Left cardiac atrium (tissue), 4 donors: Measurements from ENCODE around the gene HSF2BP. TPM values are rescaled to one million over a fixed set of nuclear protein-coding genes. Genes with fewer than 3 reads are reported as not detected.
"Not testable (repeated sequence)": the region's sequence is repeated elsewhere in the genome, so short reads cannot be mapped to it uniquely, and the experiment has no call there.

Source experiments
- ATAC-seq, 2 donors: fragments of 200-7000 bp; cut with Tn5 transposase; one replicate each; pipeline ENCODE4 v1.9.1; 2020; ENCODE audit warnings: mild to moderate bottlenecking in 2 of 2, moderate library complexity in 2 of 2
- DNase-seq: peaks from one replicate; pipeline ENCODE4 v3.0.0-alpha.2; 2020
- intact Hi-C, 2 donors: fragments of 100-400 bp; cut with DNase I; formaldehyde crosslinking; loops; one replicate each; pipeline versions ENCODE4 v1.14.1 to v1.15.1; 2022 to 2023
- total RNA-seq, 2 donors: library from RNA; stranded (reverse); fragmentation: NEBNext Ultra II Directional; extraction: Animal tissue kit (Norgen Biotek cat#: 25700); gene quantifications; one replicate each; pipeline ENCODE4 v1.2.1, GENCODE V29; 2021
- donor health status: DM: no; HTN: yes; CAD: no.
- donor health status: DM: no; HTN: yes; CAD: no; lungs with severe emphysema.
- donor health status: DM: yes; HTN: yes; CAD: no.
- donor health status: Dilated cardiomyopathy.

The HSF2BP gene
- total RNA-seq, 2 donors from 2014 or later = 0.68 TPM; not detected in 1

- ATAC-seq (no peak), DNase-seq (no peak)
- intact Hi-C loops = no loop called here
Observed at GRCh38 chr21:43634618-43635017, 24.7 kb downstream of the HSF2BP start.

- intact Hi-C loops = no loop called here
- DNase-seq (no peak), ATAC-seq (no peak)
Observed at GRCh38 chr21:43632373-43632905, 26.8 kb downstream of the HSF2BP start.

DNA sequence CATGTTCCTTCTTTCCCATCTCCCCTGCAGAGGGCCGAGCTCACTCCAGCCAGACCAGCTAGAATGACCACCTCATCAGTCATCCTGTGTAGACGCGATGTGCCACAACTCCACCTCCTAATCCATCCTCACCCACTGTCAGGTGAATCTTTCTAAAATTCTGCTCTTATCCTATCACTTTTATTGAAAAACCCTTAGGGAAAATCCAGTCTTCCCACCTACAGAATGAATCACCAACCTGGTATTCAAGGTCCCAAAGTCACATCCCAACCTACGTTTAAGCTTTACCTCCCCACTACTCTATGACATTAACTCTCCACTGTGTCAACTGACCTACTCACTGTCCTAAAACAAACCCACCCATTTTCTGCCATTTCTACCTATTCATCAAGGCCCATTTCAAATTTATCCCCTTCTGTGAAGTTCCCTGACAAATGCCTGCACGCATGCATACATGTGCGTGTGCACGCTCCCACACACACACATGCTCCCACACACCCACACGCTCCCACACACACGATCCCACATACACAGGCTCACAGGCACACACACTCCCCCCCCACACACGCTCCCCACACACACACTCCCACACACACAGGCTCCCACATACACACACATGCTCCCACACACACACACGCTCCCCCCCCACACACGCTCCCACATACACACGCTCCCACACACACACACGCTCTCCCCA lies 27.7 kb downstream of the HSF2BP start:
- ATAC-seq (no peak), DNase-seq (no peak)
- intact Hi-C loops = no loop called here

- DNase-seq (no peak), ATAC-seq (no peak)
- intact Hi-C loops = no loop called here
Observed at GRCh38 chr21:43627527-43627926, 31.8 kb downstream of the HSF2BP start.

GRCh38 chr21:43626390-43626789 lies 32.9 kb downstream of the HSF2BP start:
- no peak for DNase-seq
- no peak for ATAC-seq
- intact Hi-C loops = no loop called here

- DNase-seq (no peak), ATAC-seq (no peak)
- intact Hi-C loops = no loop called here
Observed at GRCh38 chr21:43624339-43624738, 34.9 kb downstream of the HSF2BP start.

DNA sequence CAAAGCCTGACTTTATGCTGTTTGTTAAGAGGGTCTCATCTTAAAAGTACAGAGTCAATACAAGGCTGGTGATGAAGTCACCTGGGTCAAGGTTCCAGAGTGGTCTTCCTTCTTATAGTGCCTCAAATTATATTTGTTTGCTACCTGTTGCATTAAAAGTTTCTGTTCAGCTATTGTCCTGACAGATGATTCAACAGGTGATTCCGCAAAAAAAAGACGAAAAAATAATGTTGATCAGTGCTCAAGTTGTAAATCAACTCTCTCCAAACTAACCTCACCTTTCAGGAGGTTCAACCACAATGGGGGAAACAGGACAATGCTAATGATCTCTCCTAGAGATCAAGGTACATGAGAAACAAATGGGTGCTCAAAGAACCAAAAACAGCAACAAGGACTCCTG lies 35.7 kb downstream of the HSF2BP start:
- no peak for ATAC-seq
- intact Hi-C loops = no loop called here

GRCh38 chr21:43622796-43623195 lies 36.5 kb downstream of the HSF2BP start:
- ATAC-seq = no peak
- intact Hi-C loops = no loop called here
- no peak for DNase-seq

More for the DNA sequence above, 35.7 kb downstream of the HSF2BP start:
- no peak for DNase-seq

DNA sequence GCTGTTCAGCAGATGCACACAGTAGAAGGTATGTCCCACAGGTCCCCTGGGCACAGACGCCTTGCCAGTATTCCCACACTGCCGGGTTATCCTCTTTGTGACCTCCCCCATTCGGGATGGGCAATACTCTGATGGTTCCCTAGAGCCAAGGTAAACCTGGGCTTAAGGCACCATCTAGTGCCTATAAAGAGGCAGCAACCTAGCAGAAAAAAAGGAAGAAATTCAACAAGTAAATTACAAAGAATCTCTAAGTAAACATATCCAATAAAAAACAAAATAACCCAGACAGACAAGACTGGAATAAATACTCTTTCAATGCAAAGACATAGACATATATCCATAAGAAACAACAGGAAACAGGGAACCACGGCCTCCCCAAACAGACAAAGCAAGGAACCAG lies 39.4 kb downstream of the HSF2BP start:
- intact Hi-C loops = loop anchor here in 1 of 2 donors (2.0 kb wide), 1 partner anchor 19 kb away; no protein-coding TSS in a partner anchor
- DNase-seq = no peak
- ATAC-seq = no peak

DNA sequence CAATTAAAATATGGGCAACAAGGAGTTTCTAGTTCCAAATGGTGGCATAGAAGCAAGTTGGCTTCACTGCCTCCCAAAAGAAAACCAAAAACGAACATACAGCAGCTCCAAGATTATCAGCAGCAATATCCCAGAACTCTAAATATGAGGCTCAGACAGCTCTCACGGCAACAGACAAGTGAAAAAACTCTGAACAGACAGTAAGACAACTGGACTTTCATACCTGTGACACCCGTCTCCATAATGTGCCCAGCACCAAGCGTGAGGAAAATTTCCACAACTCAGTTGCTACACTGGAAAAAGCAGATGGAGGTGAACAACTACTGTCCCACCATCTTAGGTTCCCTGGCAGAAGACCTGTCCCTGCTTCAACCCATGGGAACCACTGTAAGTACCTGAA lies 39.9 kb downstream of the HSF2BP start:
- intact Hi-C loops = loop anchor here in 1 of 2 donors (2.0 kb wide), 1 partner anchor 19 kb away; no protein-coding TSS in a partner anchor
- no peak for ATAC-seq
- DNase-seq = no peak

DNA sequence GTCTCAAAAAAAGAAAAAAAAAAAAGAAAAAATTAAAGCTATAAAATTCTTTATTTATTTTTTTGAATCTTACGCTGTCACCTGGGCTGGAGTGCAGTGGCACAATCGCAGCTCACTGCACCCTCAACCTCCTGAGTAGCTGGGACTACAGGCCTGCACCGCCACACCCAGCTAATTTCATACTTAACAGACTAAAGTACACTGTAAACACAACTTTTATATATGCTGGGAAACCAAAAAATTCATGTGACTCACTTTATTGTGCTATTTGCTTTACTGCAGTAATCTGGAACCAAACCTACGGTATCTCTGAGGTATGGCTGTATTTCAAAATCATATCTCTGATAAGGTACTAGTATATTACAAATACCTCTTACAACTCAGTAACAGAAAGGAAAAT lies 40.3 kb downstream of the HSF2BP start:
- DNase-seq = no peak
- intact Hi-C loops = loop anchor here in 1 of 2 donors (2.0 kb wide), 1 partner anchor 20 kb away; no protein-coding TSS in a partner anchor
- no peak for ATAC-seq

DNA sequence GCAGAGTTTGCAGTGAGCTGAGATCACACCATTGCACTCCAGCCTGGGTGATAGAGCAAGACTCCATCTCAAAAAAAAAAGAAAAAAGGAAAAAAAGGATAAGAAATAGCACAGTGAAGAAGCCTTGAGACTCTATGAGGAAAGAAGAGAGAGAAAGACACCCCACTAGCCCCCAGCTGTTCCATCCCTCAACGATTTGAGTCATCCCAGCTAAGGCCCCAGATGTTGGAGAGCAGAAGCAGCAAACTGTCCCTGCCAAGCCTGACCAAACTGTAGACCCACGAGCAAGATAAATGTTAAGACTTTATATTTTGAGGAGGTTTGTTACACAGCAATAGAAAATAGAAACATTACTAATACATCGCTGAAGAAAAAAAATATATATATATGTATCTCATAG lies 42.4 kb downstream of the HSF2BP start:
- intact Hi-C loops, DNase-seq, ATAC-seq: not testable (repeated sequence)

DNA sequence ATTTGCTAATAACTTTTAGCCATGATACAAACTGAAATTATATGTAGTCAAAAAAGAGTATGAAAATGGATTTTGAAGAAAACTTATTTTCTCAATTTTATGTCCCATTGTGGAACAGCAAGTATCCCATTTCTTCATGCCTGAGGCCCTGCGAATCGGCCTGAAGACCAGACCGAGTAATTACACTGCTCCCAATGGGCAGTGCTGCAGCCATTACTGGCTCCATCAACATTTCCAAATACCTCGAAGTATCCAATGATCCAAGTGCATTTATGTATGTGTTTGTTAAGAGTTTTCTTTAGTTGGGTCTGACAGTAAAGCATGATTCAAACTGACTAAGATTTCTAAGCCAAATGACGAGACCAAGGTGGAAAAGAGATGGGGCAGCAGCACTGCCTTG lies 44.4 kb downstream of the HSF2BP start:
- intact Hi-C loops = no loop called here
- ATAC-seq (no peak), DNase-seq (no peak)

- ATAC-seq = peak in 1 of 2 donors; percentile 56
- intact Hi-C loops = no loop called here
- DNase-seq = no peak
Observed at GRCh38 chr21:43613755-43614638, 45.3 kb downstream of the HSF2BP start.

DNA sequence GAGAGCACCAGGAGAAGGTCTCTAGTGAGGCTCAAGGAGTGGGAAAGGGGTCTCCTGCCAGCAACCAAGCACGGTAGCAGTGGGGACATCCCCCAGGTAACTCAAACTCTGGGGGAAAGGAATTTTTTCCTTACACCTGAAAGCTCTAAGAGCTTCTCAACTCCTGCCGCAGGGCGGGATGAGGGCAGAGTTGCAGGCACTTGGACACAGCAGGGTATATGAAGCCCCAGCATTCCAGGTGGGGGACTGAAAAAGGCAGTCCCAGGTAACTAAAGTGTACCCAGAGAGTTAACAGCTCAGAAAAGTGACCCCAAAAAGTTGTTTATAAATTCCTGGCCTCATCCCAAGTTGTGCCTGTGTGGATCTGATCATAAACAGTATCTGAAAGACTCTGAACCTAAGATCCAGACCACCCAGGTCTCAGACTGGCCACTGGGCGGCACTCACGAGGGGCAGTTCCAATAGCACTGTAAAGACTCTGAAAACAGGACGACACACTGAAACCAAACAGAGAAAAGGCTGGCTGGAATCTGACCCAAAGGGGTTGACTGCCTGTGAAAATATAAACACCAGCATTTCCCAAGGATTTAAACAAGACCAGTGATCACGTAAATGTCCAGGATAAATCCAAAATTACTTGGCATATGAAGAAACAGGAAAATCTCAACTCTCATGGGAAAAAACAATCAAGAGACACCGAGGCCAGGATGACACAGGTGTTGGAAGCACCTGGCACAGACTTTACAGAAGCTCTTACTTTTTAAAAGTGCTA lies 47.5 kb downstream of the HSF2BP start:
- ATAC-seq = peak; percentile 73 to 82
- peak; percentile 75 for DNase-seq
- intact Hi-C loops = no loop called here

DNA sequence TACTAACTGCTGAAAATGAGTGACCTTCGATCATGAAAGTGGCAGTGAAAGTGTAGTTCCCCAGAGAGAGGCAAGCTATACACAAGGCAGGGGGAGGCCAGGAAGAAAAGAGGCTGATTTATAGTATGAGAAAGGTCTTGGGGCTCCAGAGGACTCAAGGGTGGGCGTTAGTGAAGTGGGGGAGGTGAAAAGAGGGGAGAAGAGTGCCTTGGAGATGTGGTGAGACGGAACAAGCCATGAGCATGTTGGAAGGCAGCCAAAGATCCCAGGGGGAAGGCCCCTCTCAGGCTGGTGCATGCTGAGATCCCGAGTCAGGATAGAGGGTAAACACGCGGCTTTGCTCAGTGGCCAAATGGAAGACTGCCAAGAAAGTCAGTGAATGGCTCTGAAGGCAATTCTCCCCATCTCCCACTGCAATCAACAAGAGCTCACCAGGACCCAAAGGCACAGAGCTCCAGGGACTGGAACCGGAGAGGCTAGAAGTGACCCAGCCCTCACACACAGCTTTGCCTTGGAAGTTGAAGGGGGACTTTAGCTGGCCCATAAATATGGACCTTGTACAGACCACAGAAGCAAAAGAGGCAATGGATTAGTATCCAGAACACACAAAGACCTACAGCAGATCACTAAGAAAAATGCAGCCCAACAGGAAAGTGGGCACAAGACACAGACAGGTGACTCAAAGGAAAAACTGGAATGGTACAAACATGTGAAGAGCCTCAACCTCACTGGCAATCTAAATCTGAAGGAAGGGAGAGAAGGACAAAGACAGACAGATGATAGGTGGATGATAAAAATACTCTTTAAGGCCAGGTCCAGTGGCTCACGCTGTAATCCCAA lies 49.6 kb downstream of the HSF2BP start:
- intact Hi-C loops = loop anchor here in 1 of 2 donors (5.0 kb wide), 1 partner anchor 33 kb away; no protein-coding TSS in a partner anchor
- peak; percentile 39 for DNase-seq
- peak in 1 of 2 donors; percentile 51 for ATAC-seq

- intact Hi-C loops = loop anchor here in 1 of 2 donors (5.0 kb wide), 1 partner anchor 34 kb away; no protein-coding TSS in a partner anchor
- ATAC-seq = no peak
Observed at GRCh38 chr21:43608664-43609063, 50.6 kb downstream of the HSF2BP start.

DNA sequence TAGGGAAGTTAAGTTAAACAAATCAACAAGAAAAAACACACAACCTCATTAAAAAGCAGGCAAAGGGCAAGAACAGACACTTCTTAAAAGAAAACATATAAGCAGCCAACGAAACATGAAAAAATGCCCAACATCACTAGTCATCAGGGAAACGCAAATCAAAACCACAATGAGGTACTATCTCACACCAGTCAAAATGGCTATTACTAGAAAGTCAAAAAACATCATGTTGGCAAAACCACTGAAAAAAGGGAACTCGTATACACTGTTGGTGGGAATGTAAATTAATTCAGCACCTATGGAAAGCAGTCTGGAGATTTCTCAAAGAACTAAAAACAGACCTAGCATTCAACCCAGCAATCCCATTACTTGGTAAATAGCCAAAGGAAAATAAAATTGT lies 51.1 kb downstream of the HSF2BP start:
- intact Hi-C loops = loop anchor here in 1 of 2 donors (5.0 kb wide), 1 partner anchor 34 kb away; no protein-coding TSS in a partner anchor
- ATAC-seq (no peak), DNase-seq (no peak)

More at GRCh38 chr21:43608664-43609063, 50.6 kb downstream of the HSF2BP start:
- no peak for DNase-seq
